HPDE6-E6E7 (cell line): ENCODE results near the gene RSU1.

Experiments used
- DNase-seq: peaks from one replicate; pipeline ENCODE4 v3.0.0; 2011; ENCODE audit warnings: missing footprints; ENCODE audit errors: extremely low spot score

Gene RSU1

DNA sequence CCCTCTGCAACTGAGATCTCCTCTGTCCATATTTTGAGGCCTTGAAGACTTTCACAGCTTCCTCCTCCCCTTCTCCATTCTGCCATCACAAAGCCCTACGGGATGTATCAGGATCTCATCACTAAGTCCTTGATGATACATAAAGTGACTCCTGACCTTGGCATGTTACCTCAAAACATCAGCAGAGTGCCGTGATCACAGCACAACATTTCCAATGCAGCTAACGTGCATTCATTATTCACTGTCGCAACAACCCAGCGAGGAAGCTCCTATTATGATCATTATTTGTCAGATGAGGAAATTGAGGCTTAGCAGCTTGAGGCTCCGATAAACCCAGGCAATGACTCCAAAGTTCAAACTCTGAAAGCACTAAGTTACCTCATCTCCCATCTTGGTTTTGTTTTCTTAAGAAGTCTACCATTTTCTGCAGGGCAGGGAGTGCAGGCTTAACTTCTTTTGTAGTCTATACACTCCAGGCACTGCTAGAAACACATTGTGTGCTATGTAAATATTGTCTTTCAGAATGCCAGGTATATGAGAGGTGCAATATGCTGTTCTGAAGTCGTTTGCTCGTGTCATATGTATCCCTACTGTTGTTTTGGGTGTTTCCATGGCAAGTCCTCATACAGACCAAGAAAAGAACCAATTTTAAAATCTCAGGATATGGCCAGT is 215.0 kb downstream of the RSU1 start:
- no peak for DNase-seq

DNA sequence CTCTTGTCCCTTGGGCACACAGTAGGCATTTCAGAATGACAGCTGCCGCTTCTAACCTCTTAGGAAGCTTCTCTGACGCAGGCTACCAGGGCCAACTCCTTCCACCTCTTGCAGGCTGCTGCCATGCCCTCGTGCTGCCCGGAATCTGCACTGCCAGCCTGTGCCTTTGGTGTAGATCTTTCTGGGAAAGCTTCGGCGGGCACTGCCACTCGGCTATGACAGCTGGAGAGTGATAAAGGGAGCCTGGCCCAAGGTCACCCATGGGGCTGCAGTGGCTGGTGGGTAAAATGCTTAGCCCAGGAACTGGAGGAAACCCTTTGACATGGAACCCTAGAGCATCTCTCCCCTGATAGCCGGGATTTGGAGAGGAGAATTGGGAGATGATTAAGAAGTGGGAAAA is 217.6 kb downstream of the RSU1 start:
- no peak for DNase-seq

DNA sequence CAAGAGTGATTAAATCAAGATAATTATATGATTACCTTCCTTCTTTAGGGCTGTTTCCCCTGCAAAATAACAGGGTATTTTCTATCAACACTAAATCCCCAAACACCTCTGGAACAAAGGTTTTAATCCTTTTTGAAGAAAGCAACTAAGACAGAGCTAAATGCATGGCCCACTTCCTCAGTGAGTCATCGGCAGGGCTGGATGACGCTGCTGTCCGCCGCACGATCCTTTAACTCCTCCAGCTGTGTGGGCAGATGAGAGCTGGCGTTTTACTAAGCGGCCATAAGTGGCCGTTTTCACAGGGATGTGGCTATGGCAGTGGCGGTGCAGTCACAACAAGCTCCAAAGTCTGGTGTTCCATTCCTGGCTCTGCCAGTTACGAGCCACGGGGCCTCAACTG is 219.6 kb downstream of the RSU1 start:
- no peak for DNase-seq

DNA sequence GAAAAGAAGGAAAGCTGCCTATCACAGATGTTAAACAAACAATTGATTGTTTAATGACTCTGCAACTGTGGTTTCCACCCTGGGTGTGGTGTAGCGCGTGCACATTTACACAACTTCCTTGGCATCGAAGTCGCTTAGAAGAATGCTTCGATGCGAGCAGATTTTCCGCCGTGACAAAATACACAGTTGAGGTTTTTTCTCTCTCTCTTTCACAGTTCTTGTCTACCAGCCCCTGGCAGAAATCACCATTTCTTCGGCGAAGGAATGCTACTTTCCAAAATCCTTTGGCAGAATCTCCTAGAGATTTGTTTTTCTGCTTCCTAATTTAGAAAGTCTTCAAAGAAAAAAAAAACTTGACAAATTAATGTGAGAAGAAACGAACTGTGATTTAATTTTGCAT is 224.8 kb downstream of the RSU1 start:
- no peak for DNase-seq

DNA sequence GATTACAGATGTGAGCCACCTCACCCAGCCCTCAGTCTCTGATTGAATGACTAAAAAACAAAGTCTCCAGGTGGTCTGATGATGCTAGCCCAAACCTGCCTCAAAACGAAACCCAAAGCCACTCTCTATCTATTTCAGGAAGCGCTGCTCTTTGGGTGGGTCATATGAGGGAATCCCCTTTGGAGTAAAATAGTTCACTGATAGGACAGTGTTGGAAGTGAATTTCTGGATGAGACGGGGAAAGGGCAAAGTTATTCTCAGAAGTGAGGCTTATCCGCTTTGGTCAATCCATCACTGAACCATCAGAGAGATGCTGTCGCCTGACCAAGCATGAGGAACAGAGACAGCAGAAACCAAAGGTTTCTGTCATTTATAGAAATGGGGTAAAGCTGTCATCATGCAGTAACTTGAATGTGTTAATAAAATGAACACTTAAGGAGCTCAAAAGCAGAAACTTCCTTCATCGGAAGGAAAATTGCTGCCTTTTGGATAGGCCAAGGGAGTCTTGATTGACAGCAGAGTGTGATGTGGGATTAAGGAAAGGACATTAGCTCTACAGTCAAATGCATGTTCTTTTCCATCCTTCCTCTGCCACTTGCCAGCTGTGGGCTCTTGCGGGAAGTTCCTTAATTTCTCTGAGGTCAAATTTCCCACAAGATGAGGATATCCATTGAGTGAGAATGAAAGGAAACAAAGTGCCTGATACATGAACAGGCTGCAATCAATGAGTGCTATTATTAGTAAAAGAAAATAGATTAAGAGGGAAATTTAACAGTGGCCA is 230.7 kb downstream of the RSU1 start:
- no peak for DNase-seq

DNA sequence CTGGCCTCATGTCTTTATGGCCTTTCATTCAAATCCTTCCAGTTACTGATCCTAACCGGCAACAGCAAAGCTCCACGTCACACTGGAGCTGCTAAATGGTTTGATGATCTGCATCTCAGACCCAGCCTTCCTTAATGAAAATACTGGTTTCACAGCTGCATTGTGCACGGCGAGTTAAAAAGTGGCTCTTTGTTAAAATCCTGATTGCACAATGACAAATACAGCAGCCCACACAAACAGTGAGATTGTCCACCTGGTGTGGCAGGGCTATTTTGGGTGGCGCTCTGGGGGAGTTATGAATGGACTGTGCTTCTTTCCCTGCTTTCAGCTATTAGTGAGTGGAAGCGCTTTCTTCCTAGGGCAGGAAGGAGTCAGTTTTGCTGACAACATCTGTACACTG is 232.1 kb downstream of the RSU1 start:
- no peak for DNase-seq

DNA sequence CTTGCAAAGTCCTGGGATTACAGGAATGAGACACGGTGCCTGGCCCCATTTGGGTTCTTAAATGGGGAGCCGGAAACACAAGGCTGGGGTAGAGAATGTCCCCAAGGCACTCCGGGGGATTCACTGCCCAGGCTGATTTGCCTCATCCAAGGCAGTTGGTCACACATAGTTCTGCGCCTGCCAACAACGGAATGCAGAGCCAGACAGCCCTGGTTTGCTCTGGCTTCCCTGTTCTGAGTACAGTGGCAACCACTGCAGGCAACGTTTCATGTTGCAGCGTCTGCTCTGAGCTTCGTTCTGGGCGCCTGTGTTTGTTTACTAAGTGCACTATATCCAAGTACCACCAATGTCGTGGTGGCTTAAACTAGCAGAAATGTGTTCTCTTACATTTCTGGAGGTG is 233.8 kb downstream of the RSU1 start:
- no peak for DNase-seq

DNA sequence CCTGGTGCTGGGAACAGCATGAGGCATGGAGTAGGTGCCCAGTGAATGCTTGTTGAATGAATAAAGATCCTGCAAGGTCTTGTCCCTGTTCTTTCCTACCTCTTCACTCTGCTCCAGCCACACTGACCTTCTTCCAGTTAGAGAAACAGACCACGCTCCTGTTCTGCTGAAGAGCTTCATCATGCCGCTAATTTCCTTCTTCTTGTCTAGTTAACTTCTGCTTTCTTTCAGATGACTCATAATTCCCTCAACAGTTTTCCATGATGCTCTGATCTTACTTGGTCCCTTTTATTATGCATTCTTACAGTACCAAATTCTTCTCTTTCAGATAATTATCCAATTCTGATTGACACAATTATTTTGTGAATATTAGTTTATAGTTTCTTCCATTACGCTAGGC is 236.0 kb downstream of the RSU1 start:
- no peak for DNase-seq

DNA sequence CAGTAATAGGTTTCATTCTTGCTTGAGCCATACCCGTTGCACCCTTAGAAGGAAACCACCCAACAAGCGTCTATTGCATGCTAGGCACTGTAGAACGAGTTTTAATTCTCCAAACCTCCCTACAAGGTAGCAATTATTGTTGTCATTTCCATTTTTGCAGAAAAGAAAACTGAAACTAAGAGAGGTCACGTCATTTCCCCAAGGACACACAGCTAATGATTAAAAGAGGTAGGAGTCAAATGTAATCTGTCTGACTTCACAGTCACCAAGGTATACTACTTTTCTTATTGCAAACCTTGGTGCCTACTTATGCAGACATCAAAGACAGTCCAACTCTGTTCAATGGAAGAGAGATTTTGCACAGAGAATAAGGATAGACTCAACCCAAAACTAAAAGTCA is 246.5 kb downstream of the RSU1 start:
- no peak for DNase-seq

DNA sequence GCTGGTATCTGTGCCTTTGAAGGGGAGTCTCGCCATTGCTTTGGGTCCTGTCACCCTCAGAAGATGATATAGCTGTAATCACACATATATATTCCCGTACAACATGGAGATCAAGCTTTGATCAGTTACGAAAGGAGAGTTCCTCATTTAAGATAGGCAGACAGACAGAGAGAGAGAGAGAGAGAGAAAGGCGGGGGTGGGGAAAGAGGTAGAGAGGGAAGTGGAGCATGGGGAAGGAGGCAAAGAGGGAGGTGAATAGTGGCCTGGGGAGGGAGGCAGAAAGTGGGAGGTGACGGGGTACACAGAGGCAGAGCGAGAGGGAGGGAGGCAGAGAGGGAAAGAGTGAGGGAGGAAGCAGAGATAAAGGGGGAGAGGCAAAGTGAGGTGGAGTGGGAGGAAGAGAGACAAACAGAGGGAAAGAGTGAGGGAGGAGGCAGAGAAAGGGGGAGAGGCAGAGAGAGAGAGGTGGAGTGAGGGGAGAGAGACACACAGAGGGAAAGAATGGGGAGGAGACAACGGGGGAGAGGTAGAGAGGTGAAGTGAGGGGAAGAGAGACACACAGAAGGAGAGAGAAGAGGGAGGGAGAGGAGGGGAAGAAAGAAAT is 250.9 kb downstream of the RSU1 start:
- DNase-seq: no peak

DNA sequence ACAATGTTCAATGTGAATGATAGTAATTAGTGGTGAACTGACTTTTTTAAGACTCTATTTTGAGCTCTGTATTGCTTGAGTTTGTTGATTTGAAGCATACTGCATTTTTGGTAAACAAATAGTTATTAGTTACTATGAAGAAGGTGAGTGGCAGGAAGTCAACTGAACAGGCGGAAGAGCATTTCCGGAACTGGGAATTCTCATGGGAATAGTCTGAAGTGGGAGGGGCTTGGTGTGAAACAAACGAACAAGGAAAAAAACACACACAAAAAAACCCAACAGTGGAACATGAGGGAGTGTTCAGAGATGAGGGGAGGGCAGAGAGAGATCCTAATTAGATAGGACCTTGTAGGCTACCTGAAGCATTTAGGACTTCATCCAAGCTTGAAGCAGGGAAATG is 251.6 kb downstream of the RSU1 start:
- no peak for DNase-seq

DNA sequence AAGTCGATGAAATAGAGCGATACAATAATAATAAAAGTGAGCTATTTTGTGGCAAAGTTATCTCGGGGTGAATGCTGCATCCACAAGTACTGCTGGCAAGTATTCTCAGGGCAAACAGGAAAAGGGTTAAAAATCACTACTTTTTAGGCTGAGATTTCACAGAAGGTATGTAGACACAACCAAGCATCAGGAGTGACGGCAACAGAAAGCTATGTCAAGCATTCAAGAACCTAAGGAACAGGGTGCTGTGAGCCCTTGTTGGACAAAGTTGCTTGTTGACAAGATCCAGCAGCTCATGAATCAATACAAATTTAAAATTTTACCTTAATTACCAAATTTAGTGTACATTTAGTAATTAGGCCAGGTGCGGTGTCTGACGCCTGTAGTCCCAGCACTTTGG is 254.3 kb downstream of the RSU1 start:
- no peak for DNase-seq

DNA sequence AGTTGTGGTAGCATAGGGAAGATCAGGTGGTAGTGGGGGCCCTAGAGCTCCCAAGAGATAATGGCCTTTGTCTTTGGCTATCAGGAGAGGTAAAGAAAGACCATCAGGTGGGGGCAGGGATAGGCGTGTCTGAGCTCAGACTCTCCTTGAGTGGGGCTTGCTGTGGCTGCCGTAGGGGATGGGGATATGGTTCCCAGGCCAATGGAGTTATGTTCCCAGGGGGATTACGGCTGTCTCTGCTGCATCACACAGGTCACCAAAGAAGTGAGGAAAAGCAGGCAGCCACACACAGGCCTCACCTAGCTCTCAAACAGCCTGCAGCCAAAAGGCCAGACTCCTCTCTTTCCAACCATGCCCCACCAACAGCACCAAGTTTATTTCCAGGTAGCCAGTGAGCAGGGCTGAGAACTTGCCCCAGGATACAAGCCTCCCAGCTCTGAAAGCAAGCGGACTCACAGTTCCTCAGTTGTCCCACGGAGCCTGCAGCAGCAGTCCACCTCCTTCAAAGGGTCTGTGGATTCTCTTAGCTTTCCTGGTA is 257.9 kb downstream of the RSU1 start:
- DNase-seq: no peak

DNA sequence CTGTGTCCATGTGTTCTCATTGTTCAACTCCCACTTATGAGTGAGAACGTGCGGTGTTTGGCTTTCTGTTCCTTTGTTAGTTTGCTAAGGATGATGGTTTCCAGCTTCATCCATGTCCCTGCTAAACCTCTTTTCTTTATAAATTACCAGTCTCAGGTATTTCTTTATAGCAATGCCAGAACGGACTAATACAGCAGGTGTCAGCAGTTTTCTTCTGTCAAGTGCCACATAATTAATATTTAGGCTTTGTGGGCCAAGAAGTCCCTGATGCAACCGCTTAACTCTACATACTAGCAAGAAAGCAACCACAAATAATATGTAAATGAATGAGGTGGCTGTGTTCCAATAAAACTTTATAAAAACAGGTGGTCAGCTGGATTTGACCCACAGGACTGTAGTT is 269.3 kb downstream of the RSU1 start:
- no peak for DNase-seq

DNA sequence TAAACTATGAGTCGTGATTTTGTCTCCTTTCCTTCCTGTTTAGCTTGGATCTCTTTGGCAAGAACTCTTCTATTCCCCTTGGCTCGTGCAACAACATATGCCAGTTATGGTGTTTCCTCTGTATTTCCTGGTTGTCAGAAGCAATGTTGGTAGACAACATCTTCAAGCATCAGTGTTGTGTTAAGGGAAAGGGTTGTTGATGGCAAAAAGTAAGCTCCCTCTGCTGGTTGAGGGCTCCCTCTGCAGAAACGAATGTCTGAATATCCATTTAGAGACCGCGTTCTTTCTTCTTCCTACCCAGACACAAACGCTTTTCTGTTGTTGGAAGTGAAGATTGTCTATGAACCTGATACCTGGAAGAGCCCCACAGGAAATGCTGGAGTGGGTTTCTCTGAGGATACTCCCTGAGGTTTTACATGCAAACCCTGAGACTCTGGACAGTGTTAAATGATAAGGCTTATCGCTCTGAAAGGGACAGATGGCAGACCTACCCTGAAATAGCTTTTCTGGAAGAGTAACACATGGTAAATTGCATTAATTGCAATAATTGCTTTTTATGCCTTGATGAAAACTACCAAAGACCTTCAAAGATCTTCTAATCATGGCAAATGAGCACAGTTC is 272.0 kb downstream of the RSU1 start:
- peak; percentile 20 for DNase-seq

DNA sequence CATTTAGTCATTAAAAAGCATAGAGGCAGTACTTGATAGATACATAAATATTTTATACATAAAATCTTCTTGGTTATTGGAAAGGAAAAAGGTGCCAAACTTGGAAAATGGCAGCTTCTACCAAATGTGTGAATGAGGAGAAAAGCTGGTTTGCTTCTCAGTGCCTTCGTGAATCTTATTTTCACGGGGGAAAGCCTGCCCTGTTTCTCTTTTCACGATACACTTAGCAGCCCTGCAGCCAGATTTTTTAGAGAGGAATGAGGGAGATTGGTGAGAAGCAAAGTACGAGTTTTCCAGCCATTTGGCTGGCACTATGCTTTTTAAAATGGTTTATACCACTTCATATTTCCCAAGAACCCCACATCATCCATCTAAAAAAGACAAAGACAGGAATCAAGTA is 272.6 kb downstream of the RSU1 start:
- no peak for DNase-seq

DNA sequence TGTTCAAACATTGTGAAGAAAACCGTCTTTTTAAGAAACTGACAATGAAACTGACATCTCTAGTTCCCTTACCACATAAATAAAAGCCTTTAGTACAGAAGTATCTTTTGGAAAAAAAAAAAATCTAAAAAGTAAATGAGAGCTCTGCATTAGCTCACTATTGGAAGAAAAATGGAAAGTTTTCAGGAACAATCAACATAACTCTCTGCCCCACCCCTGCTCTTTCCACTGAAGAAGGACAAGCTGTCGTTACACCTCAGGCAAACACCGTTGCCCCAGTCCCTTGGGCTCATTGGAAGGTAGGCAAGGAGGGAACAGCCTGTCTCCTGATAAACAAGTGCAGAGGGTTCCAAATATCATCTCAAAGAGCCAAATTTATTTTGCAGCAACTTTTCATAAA is 273.1 kb downstream of the RSU1 start:
- no peak for DNase-seq
